NCI-H1436 treated with DMSO at 0.1 percent for 48 hours (cell line): ENCODE results near the gene KLHL14.

Source experiments
- DNase-seq: peaks from one replicate; lab custom pipeline; 2025; lab: John Stamatoyannopoulos, UW

KLHL14 gene

GRCh38 chr18:32770666-32771168 lies 2.1 kb downstream of the KLHL14 start:
- no peak for DNase-seq

- no peak for DNase-seq
Observed at GRCh38 chr18:32770054-32770665, 2.7 kb downstream of the KLHL14 start.

GRCh38 chr18:32769586-32770053 lies 3.2 kb downstream of the KLHL14 start:
- no peak for DNase-seq

- DNase-seq = no peak
Observed at GRCh38 chr18:32769071-32769585, 3.7 kb downstream of the KLHL14 start.

DNA sequence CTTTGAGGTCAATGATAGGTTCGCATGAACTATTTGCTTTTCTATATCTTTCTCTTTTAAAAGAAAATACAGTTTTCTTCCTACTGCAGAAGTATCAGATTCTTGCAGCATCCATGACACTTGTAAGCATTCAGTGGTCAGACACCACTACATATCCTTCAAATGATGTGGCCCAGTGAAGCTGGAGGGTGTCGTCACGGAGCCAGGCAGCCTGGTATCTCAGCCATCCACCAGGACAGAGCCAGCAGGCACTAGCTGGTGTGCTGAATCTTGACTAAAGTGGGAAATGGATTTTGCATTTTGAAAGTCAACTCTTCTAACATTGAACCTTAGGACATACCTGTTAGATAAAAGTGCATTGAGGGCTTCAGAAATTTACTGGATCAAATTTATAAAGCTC lies 5.4 kb downstream of the KLHL14 start:
- DNase-seq = no peak

GRCh38 chr18:32764611-32765244 lies 8.1 kb downstream of the KLHL14 start:
- no peak for DNase-seq

DNA sequence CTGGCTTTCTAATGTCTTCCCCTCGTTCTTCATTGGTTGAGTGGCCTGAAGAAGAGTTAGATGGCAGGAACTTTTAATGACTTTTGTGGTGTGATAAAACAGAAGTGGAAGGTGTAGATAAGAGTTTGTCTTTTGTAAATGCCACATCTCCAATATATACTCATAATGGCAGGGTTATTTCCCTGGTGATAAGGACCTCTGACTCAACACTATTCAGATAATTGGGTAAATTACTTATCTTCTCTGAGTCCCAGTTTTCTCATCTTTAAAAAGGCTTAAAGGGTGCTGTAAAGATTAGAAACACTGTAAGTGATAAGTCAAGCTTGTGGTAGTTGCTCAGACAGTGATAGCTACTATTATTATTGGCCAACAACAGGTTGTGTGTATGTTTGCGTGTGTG lies 9.5 kb downstream of the KLHL14 start:
- no peak for DNase-seq

DNA sequence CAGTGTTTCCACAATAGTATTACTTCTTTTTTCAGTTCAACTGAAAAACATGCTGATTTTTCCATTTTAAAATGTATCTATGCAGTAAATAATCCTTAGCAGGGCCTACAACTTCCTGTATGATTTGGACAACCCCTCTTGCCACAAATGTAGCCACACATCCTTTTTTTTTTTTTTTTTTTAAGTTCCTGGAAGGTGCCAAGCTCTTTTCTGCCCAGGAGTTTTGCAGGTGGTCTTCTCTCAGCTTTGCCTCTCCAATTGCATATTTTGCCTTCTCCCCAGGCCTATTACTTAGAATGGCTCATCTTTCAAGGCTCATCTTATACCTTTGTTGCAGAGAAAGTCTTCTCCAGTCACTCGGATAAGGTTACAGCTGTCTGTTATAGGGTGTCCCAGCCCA lies 11.6 kb downstream of the KLHL14 start:
- no peak for DNase-seq

DNA sequence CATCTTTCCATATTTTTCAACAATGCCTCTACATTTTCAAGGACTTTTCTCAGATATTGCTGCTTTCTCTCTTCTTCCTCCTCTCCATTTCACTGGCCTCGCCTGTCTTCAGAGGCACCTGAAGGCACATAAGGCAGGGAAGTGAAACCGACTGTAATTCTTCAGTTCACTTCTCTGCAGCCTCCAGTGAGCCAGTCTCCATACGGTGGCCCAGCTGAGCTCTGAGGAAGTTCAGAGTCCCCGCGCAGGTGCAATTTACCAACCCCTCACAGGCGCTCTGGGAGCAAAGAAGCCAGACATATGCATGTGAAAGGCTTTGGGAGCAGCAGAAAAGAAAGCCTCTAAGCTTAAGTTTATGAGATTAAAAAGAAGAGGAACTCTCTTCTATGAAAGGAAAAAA lies 12.4 kb downstream of the KLHL14 start:
- no peak for DNase-seq

- no peak for DNase-seq
Observed at GRCh38 chr18:32759611-32760167, 13.1 kb downstream of the KLHL14 start.

GRCh38 chr18:32754508-32755263 lies 18.1 kb downstream of the KLHL14 start:
- no peak for DNase-seq

DNA sequence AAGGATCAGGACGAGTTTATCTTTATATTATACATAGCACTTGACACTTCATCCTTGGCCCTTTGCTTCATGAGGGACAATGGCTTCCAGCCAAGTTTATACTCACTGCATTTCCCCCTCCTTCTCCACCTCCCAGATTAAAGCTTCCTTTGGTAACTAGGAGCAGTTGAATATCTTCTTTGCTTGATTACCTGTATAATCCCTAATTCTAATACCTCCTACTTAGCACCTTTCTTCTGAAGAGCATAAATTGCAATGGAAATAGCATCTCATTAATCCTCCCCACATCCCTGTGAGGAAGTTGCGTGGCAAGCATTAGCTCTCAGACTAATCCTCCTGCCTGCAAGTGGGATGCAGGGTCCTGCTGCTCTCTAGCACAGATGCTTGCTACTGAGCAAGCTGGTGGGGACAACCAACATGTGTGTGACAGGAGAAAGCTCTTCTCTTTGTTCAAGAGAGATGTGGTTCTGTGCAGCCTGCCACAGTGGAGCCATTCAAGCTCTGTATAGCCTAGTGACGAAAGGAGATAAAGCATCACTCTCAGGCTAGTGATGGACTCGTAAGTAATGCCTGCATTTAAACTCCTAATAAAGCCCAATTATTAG lies 19.1 kb downstream of the KLHL14 start:
- DNase-seq = no peak

GRCh38 chr18:32750328-32750727 lies 22.5 kb downstream of the KLHL14 start:
- DNase-seq = no peak

GRCh38 chr18:32749809-32750208 lies 23.0 kb downstream of the KLHL14 start:
- DNase-seq = no peak

GRCh38 chr18:32742579-32742978 lies 30.2 kb downstream of the KLHL14 start:
- DNase-seq = no peak

- DNase-seq = peak; percentile 43
Observed at GRCh38 chr18:32735781-32736180, 37.0 kb downstream of the KLHL14 start.

- no peak for DNase-seq
Observed at GRCh38 chr18:32734442-32734841, 38.4 kb downstream of the KLHL14 start.

DNA sequence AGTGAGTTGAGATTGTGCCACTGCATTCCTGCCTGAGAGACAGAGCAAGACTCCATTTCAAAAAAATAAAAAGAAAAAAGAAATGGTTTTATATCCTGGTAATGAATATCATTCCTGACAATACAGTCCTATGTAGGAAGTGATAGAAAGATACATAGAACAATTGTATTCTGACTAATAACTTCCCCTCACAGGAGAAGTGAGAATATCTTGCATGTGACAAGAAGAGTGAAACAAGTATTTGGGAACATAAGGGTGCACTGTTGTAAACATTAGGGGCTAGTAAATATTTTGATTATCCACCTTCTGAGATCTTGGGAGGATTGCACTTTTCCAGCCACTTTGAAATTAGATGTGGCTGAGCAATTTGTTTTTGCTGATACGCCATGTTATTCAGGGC lies 40.7 kb downstream of the KLHL14 start:
- no peak for DNase-seq

DNA sequence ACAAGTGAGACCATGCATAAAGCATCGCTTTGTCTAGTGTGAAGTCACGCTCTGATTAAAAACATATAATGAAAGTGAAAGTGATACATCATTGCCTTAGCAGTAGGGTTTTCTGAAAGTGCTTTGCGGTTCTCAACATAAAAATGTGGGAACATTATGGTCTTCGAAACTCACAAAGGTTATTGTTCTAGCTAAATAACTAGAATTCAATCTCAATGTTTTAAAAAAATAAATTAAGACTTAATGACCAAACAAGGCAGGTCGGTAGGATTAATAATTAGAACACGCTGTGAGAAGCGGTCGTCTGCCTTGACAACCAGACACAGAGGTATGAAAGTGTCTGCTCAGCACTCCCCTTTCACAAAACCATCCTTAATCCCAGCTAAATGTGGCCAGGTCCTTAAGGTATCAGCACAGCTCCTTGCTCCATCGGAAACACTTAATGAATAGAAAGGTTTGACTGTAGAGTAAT lies 42.2 kb downstream of the KLHL14 start:
- DNase-seq = no peak

DNA sequence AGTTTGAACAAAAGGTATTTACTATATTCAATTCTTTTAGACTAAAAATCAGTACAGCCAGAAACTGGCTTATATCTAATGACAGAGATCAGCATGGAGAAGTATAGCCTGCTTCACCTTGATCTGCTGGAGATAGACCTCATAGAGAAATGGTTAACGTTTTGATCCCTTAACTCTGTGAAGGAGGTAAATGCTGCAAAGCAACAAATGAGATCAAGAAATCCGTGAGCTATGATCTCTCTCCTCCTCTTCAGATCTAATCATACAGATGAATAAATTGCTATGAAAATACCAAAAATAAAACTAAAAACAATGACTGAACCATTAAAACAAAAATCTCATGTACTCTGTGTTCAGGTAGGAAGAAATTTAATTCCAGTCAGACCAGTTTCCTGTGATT lies 42.8 kb downstream of the KLHL14 start:
- no peak for DNase-seq

- DNase-seq = peak; percentile 17
Observed at GRCh38 chr18:32724071-32724749, 48.6 kb downstream of the KLHL14 start.
